ENCODE data around the gene CHD6.

Gene CHD6

GRCh38 chr20:41533537-41534136 is 84.5 kb downstream of the CHD6 start:
- Mint-ChIP-seq H3K4me1 (ENCODE audit: low read depth) (no peaks in the 10 kb centered on the region), H3K4me3 (no peak overlapping the region), H3K27ac (no peak overlapping the region), H3K27me3 (ENCODE audit: low read depth) (no peaks in the 10 kb centered on the region), H3K36me3 (ENCODE audit: low read depth) (peaks cover 12% of the 10 kb centered on the region), H3K9me3 (peaks cover 7% of the 10 kb centered on the region)
- DNase-seq (ENCODE audit: low spot score): no peak

DNA sequence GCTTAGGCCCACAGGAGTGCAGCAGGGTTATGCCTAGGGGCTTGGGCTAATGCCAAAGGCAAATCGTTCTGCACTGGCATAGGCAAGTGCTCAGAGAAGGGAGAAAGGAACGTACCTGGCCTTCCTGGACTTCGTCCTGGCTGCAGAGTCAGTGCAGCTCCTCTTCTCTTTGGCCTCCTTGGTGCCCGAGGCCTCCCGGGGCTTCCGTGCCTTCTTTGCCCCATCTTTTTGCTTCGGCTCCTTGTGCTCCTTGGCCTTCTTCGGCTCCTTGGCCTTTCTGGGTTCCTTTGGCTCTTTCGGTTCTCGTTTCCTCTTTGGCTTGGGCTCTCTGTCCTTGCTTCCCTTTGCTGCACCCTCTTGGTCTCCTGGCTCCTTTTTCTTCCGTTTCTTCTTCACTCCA is 85.2 kb downstream of the CHD6 start:
- peaks cover 12% of the 10 kb centered on the region for H3K36me3 Mint-ChIP-seq (ENCODE audit: low read depth)
- H3K27me3 Mint-ChIP-seq (ENCODE audit: low read depth): no peaks in the 10 kb centered on the region
- no peak overlapping the region for H3K4me3 Mint-ChIP-seq
- no peak for DNase-seq (ENCODE audit: low spot score)
- H3K27ac Mint-ChIP-seq: no peak overlapping the region
- no peaks in the 10 kb centered on the region for H3K4me1 Mint-ChIP-seq (ENCODE audit: low read depth)
- peaks cover 7% of the 10 kb centered on the region for H3K9me3 Mint-ChIP-seq

DNA sequence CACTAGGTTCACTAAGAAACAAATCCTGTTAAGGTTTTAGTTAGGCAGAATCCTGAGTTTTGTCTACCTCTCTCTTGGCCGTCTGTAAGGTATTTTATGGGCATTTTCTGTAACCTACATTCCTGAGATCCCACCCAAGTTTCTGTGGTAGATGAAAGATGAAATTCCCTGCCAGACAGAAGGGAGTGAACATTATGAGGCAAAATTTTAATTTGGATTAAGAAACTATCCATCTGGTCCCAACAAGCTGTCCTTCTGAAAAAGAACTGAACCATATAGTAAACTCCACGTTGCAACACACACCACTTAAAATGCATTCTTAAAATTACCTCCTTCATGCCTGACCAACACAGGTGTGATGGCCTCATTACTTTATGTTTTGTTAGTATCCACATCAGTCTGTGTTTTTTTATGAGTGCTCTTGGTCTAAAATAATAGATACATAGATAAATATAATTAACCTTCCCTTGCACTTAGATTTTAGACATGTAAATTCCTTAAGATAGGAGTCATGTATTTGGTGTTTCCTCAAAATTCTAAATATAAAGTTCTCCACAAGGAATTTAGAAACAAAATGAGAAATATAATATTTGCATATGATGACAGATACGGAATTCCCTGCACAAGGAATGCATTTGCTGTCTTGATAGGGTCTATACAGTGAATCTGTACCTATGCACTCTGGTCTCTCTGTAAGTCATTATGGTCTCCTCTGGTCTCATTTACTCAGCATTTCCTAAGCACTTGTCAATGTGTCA is 86.5 kb downstream of the CHD6 start:
- Mint-ChIP-seq H3K4me3 (no peak overlapping the region), H3K4me1 (ENCODE audit: low read depth) (no peaks in the 10 kb centered on the region), H3K27me3 (ENCODE audit: low read depth) (no peaks in the 10 kb centered on the region), H3K9me3 (no peaks in the 10 kb centered on the region), H3K27ac (no peak overlapping the region), H3K36me3 (ENCODE audit: low read depth) (peaks cover 7% of the 10 kb centered on the region)
- DNase-seq (ENCODE audit: low spot score): no peak

DNA sequence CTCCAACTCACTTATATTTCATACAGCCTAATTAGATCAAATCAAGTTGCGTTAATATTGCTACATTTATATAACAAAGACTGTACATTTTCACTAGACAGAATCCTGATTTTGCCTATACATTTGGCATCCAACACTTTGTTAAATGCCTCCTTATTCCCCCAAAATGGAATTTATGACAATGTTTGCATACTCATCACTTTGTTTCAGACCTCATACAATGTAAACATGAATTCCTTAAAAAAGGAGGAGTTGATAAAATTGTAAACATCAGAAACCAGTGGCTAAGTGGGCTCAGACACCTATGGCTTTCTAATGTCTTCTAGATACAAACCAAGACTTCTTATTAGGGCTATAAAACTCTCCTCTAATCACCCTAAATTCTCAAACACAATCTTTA is 87.3 kb downstream of the CHD6 start:
- Mint-ChIP-seq H3K27me3 (ENCODE audit: low read depth) (no peaks in the 10 kb centered on the region), H3K4me1 (ENCODE audit: low read depth) (no peaks in the 10 kb centered on the region), H3K4me3 (no peak overlapping the region), H3K36me3 (ENCODE audit: low read depth) (peaks cover 7% of the 10 kb centered on the region), H3K27ac (no peak overlapping the region), H3K9me3 (no peaks in the 10 kb centered on the region)
- DNase-seq (ENCODE audit: low spot score): no peak

- no peak overlapping the region for H3K4me3 Mint-ChIP-seq
- no peaks in the 10 kb centered on the region for H3K27me3 Mint-ChIP-seq (ENCODE audit: low read depth)
- H3K27ac Mint-ChIP-seq: no peak overlapping the region
- peaks cover 8% of the 10 kb centered on the region for H3K36me3 Mint-ChIP-seq (ENCODE audit: low read depth)
- peaks cover 8% of the 10 kb centered on the region for H3K4me1 Mint-ChIP-seq (ENCODE audit: low read depth)
- H3K9me3 Mint-ChIP-seq: no peaks in the 10 kb centered on the region
- DNase-seq (ENCODE audit: low spot score): no peak
These were observed 91.8 kb downstream of the CHD6 start for GRCh38 chr20:41526327-41526726.

GRCh38 chr20:41524980-41525613 is 93.1 kb downstream of the CHD6 start:
- no peaks in the 10 kb centered on the region for H3K27me3 Mint-ChIP-seq (ENCODE audit: low read depth)
- H3K4me3 Mint-ChIP-seq: no peak overlapping the region
- DNase-seq (ENCODE audit: low spot score): no peak
- no peaks in the 10 kb centered on the region for H3K9me3 Mint-ChIP-seq
- H3K36me3 Mint-ChIP-seq (ENCODE audit: low read depth): peaks cover 8% of the 10 kb centered on the region
- H3K27ac Mint-ChIP-seq: no peak overlapping the region
- peaks cover 8% of the 10 kb centered on the region for H3K4me1 Mint-ChIP-seq (ENCODE audit: low read depth)

- H3K27me3 Mint-ChIP-seq (ENCODE audit: low read depth): no peaks in the 10 kb centered on the region
- H3K4me3 Mint-ChIP-seq: no peak overlapping the region
- H3K9me3 Mint-ChIP-seq: no peaks in the 10 kb centered on the region
- DNase-seq (ENCODE audit: low spot score): no peak
- H3K36me3 Mint-ChIP-seq (ENCODE audit: low read depth): peaks cover 9% of the 10 kb centered on the region
- no peak overlapping the region for H3K27ac Mint-ChIP-seq
- peaks cover 8% of the 10 kb centered on the region for H3K4me1 Mint-ChIP-seq (ENCODE audit: low read depth)
These were observed 94.3 kb downstream of the CHD6 start for GRCh38 chr20:41523857-41524256.

DNA sequence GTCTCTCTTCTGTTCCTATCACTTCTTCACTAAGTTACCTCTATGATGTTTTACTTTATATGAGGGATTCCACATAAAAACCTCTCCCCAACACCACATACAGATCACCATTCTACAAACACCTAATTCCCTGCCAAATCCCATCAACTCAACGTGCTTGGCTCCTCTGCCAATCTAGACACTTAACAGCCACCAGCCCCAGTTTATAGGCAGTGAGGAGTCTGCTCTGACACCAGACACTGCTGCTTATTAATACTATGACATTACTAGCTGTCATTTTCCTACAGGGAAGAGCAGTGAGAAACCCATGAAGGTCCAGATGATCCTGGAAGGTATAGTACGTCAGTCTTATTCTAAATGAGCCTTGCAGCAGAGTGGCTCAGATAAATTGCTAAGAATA is 104.3 kb downstream of the CHD6 start:
- Mint-ChIP-seq H3K4me1 (ENCODE audit: low read depth) (no peaks in the 10 kb centered on the region), H3K4me3 (no peak overlapping the region), H3K27ac (no peak overlapping the region), H3K27me3 (ENCODE audit: low read depth) (no peaks in the 10 kb centered on the region), H3K36me3 (ENCODE audit: low read depth) (peaks cover 20% of the 10 kb centered on the region), H3K9me3 (no peaks in the 10 kb centered on the region)
- no peak for DNase-seq (ENCODE audit: low spot score)

DNA sequence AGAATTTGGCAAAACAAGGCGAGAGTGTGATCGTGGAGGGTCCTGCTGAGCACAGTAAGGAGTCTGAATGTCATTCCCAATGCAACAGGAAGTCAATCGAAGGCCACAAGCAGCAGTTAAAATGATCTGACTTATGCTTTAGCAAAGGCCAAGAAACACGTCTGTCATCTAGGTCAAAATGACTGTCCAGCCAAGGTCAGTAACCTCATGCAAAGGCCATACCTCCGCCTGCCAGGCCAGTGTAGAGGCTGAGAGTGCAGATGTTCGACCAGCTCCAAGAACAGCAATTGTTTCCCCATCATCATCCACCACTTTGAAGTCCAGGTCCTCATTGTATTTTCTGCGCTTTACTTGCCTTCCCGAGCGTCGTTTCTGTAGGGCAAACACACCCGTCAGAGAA is 105.6 kb downstream of the CHD6 start:
- H3K4me1 Mint-ChIP-seq (ENCODE audit: low read depth): peaks cover 5% of the 10 kb centered on the region
- DNase-seq (ENCODE audit: low spot score): no peak
- no peaks in the 10 kb centered on the region for H3K9me3 Mint-ChIP-seq
- peaks cover 20% of the 10 kb centered on the region for H3K36me3 Mint-ChIP-seq (ENCODE audit: low read depth)
- H3K27me3 Mint-ChIP-seq (ENCODE audit: low read depth): no peaks in the 10 kb centered on the region
- no peak overlapping the region for H3K27ac Mint-ChIP-seq
- no peak overlapping the region for H3K4me3 Mint-ChIP-seq

- peaks cover 5% of the 10 kb centered on the region for H3K4me1 Mint-ChIP-seq (ENCODE audit: low read depth)
- no peak overlapping the region for H3K27ac Mint-ChIP-seq
These were observed 107.2 kb downstream of the CHD6 start for GRCh38 chr20:41510847-41511450.

GRCh38 chr20:41510224-41510623 is 108.0 kb downstream of the CHD6 start:
- Mint-ChIP-seq H3K36me3 (ENCODE audit: low read depth) (peaks cover 26% of the 10 kb centered on the region), H3K27ac (no peak overlapping the region)
- DNase-seq (ENCODE audit: low spot score): no peak

More at GRCh38 chr20:41510847-41511450, 107.2 kb downstream of the CHD6 start:
- Mint-ChIP-seq H3K4me3 (no peak overlapping the region), H3K9me3 (peaks cover 2% of the 10 kb centered on the region), H3K27me3 (ENCODE audit: low read depth) (no peaks in the 10 kb centered on the region), H3K36me3 (ENCODE audit: low read depth) (peaks cover 22% of the 10 kb centered on the region)
- DNase-seq (ENCODE audit: low spot score): no peak

GRCh38 chr20:41509316-41510200 is 108.6 kb downstream of the CHD6 start:
- Mint-ChIP-seq H3K27me3 (ENCODE audit: low read depth) (no peaks in the 10 kb centered on the region), H3K4me1 (ENCODE audit: low read depth) (peaks cover 5% of the 10 kb centered on the region), H3K36me3 (ENCODE audit: low read depth) (peaks cover 26% of the 10 kb centered on the region), H3K4me3 (no peak overlapping the region), H3K27ac (no peak overlapping the region), H3K9me3 (peaks cover 7% of the 10 kb centered on the region)
- DNase-seq (ENCODE audit: low spot score): no peak

More at GRCh38 chr20:41510224-41510623, 108.0 kb downstream of the CHD6 start:
- Mint-ChIP-seq H3K27me3 (ENCODE audit: low read depth) (no peaks in the 10 kb centered on the region), H3K4me3 (no peak overlapping the region), H3K4me1 (ENCODE audit: low read depth) (peaks cover 5% of the 10 kb centered on the region), H3K9me3 (peaks cover 7% of the 10 kb centered on the region)

DNA sequence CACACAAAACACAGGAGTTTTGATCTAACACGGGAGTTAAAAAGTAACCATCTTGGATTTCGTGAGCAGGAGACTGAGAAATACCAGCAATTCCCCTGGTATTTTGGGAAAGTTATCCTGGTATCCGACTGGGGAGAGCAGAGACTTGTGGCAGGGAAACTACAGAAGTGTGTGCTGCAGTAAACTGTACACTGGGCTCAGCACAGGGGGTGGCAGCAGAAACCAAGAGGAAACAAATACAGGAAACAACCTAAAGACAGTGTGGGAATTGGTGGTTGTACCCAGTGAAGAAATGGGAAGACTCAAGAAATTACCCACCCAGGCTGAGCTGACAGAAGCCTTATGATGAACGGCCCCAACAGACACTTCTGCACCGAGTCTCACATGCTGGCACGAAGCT is 109.8 kb downstream of the CHD6 start:
- Mint-ChIP-seq H3K27ac (no peak overlapping the region), H3K4me1 (ENCODE audit: low read depth) (peaks cover 5% of the 10 kb centered on the region), H3K27me3 (ENCODE audit: low read depth) (no peaks in the 10 kb centered on the region), H3K4me3 (no peak overlapping the region), H3K9me3 (peaks cover 7% of the 10 kb centered on the region), H3K36me3 (ENCODE audit: low read depth) (peaks cover 28% of the 10 kb centered on the region)
- no peak for DNase-seq (ENCODE audit: low spot score)

All from T-helper 2 cell treated with Interferon-gamma antibody and Interleukin-4, amounts not matched to agents 5 μg/mL and 100 μg/mL, for 36 hours (primary cell).